GM12891 (cell line): ENCODE measurements around the gene LIX1L.

ENCODE experiments used
- DNase-seq: peaks from one replicate; pipeline ENCODE4 v3.0.0; 2011; ENCODE audit warnings: low spot score; ENCODE audit not compliant: insufficient read length
- FAIRE-seq: peaks from 2 replicates; lab custom pipeline; 2011; peaks lifted over from hg19 to GRCh38; lab: Jason Lieb, UNC
- PAX5 ChIP-seq: IDR thresholded peaks from 2 replicates; pipeline ENCODE4 v1.6.1; 2011; ENCODE audit warnings: low read length, moderate library complexity, mild to moderate bottlenecking; ENCODE audit not compliant: insufficient read depth, severe bottlenecking
- POLR2A ChIP-seq: IDR thresholded peaks from 2 replicates; pipeline ENCODE4 v1.6.1; 2011; ENCODE audit warnings: low read depth, low read length, control low read depth
- POLR2AphosphoS5 ChIP-seq: IDR thresholded peaks from 2 replicates; pipeline ENCODE4 v1.6.1; 2011; ENCODE audit warnings: low read depth, low read length, control low read depth
- POU2F2 ChIP-seq: IDR thresholded peaks from 2 replicates; pipeline ENCODE4 v1.6.1; 2011; ENCODE audit warnings: low read depth, mild to moderate bottlenecking, control low read depth, low read length, moderate library complexity
- SPI1 ChIP-seq: IDR thresholded peaks from 2 replicates; pipeline ENCODE4 v1.6.1; 2011; ENCODE audit warnings: low read depth, low read length, control low read depth
- TAF1 ChIP-seq: IDR thresholded peaks from 2 replicates; pipeline ENCODE4 v1.6.1; 2011; ENCODE audit warnings: low read depth, low read length, control low read depth

The LIX1L gene

DNA sequence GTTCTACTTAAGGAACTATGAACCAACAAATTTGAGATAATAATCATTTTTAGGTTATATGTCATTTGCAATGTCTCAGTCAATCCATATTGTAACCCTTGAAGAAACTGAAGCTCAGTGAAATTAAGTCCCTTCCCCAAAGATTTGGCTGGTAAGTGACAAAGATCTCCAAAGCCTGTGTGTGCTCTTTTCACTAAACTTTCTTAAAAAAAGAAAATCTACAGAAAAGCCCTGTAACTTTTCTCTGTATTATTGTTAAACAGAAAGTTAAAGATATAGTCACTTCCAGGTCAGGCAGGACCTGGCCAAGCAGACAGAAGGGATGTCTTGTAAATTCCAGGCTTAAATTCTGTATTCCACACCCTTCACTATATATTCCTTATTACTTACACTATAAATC, 1.5 kb downstream of the LIX1L start:
- TF ChIP-seq SPI1 (no peak), POLR2AphosphoS5 (no peak), POU2F2 (no peak), TAF1 (no peak), PAX5 (no peak), POLR2A (no peak)
- FAIRE-seq: no peak

DNA sequence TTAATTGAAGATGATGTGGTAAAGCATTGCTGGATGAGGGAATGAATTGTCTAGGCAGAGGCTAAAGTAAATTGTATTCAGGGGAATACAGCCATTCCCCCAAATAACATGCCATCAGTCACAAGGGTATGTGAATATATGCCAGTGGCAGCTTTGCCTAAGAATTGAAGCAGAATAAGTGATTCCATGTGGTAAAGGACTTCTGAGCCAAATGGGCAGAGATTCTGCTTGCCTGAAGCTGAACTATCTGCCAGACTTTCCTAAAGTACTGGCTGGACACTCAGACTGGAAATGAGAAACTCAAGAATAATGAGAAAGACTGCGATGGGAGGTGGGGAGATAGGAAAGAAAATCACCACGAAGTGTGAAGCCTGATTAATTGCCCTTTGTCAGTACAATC, 2.4 kb downstream of the LIX1L start:
- no peak for FAIRE-seq
- TF ChIP-seq PAX5 (no peak), SPI1 (no peak), POLR2A (no peak)
- no peak for DNase-seq

More for the DNA sequence above, 1.5 kb downstream of the LIX1L start:
- DNase-seq: no peak

DNA sequence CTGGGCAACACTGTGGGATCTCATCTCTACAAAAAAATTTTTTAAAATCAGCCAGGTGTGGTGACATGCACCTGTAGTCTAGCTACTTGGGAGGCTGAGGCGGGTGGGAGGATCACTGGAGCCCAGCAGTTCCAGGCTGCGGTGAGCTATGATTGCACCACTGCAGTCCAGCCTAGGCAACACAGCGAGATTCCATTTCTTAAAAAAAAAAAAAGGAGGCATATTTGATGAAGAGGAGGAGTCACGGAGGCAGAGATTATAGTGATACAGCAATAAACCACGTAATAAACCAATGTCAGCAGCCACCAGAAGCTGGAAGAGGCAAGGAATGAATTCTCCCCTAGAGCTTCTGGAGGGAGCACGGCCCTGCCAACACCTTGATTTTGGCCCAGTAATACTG, 4.0 kb downstream of the LIX1L start:
- FAIRE-seq (no peak), DNase-seq (no peak)
- TF ChIP-seq SPI1: no peak
- TF ChIP-seq TAF1: no peak
- TF ChIP-seq POU2F2: no peak
- no peak for TF ChIP-seq POLR2A
- TF ChIP-seq PAX5: no peak
- TF ChIP-seq POLR2AphosphoS5: no peak

DNA sequence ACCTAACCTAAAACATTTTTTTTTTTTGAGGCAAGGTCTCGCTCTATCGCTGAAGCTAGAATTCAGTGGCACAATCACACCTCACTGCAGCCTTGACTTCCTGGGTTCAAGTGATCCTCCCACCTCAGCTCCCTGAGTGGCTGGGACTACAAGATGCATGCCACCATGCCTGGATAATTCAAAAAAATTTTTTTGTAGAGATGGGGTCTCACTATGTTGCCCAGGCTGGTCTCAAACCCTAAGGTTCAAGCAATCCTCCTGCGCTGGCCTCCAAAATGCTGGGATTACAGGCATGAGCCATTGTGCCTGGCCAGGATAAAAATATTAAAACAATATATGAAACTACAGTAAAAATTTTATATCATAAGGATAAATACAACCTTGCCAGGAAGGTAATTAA, 4.9 kb downstream of the LIX1L start:
- TF ChIP-seq POLR2AphosphoS5 (no peak), TAF1 (no peak), PAX5 (no peak), POLR2A (no peak), SPI1 (no peak), POU2F2 (no peak)
- FAIRE-seq: no peak
- no peak for DNase-seq

DNA sequence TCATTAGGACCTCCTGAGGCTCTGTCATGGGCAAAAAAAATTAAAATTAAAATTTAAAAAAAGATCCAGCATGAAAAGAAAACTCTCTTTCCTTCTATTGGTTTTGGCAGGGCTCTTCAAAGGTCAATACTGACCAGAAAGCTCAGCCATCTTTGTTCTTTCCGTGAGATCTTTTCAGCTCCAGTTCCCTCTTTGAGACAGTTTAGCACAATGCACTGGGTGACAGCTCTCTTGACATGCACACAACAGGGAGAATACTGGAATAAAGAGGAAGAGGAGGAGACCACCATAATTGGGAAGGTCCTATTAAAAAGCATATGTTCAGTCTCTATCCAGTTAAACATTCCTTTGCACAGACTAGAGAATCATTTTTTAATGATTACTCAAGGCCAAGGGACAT, 6.3 kb downstream of the LIX1L start:
- no peak for TF ChIP-seq POLR2A
- no peak for TF ChIP-seq POLR2AphosphoS5
- no peak for TF ChIP-seq PAX5
- TF ChIP-seq TAF1: no peak
- TF ChIP-seq POU2F2: no peak
- no peak for TF ChIP-seq SPI1
- DNase-seq (no peak), FAIRE-seq (no peak)

DNA sequence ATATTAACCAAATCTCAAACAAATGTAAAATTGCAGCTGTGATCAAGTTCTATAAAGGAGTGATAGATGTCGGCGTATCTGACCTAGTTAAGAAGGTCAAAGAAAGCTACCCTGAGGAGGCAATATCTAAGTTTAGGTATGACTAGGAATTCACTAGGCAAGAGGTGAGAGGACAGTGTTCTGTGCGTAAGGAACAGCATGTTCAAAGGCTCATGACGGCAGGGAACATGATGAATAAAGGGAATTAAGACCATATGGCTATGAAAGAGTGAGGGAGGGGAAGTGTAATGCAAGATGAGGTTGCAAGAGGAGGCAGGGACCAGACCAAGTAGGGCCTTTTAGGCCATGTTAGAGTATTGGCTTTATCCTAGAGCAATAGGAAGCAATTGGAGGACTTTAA, 8.6 kb downstream of the LIX1L start:
- DNase-seq (no peak), FAIRE-seq (no peak)
- TF ChIP-seq POLR2A: no peak
- TF ChIP-seq PAX5: no peak
- no peak for TF ChIP-seq SPI1
- no peak for TF ChIP-seq POLR2AphosphoS5
- TF ChIP-seq TAF1: no peak
- TF ChIP-seq POU2F2: no peak

DNA sequence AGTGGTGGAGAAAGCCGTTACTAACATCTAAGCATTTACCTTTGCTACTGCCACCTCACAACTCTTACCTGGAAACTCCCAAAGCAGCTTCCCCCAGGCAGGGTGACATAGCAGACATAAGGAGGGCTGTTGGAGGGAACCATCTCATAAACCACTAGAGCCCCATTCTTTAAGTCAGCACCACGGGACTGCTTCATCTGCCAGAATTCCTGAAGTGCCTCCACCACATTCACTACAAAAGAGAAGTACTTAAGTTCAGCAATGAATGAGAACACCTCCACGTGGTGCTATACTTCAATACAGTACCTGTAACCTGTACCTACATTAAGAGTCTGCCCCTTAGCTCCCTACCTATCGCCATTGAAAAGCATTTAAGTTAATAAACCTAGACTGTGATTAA, 10.3 kb downstream of the LIX1L start:
- no peak for FAIRE-seq
- TF ChIP-seq POU2F2: no peak
- TF ChIP-seq PAX5: no peak
- no peak for TF ChIP-seq SPI1
- no peak for TF ChIP-seq POLR2AphosphoS5
- no peak for TF ChIP-seq POLR2A
- no peak for TF ChIP-seq TAF1
- DNase-seq: no peak

DNA sequence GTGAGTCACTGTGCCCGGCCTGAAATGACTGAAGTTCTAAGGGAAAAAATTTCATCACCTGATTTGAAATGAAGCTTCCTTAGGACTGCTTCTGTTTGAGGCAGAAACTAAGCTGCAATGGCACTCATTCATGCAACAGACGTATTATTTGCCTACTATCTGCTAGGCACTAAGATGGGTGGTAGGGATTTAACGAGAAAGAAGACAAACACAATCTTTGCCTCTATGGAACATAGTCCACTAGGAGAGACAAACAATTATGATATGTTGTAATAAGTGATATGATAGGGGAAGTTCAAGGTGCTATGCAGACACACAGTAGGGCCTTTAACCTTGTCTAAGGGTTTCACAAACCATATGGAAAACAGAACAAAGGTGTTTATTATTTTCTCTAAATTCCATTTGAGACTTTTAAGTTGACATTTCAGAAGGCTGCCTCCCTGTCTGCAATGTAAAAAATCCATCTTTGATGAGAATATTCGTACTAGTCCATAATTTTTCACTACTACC, 11.3 kb downstream of the LIX1L start:
- DNase-seq (no peak), FAIRE-seq (no peak)
- TF ChIP-seq POLR2AphosphoS5 (no peak), POLR2A (no peak), SPI1 (no peak), PAX5 (no peak), TAF1 (no peak), POU2F2 (no peak)

DNA sequence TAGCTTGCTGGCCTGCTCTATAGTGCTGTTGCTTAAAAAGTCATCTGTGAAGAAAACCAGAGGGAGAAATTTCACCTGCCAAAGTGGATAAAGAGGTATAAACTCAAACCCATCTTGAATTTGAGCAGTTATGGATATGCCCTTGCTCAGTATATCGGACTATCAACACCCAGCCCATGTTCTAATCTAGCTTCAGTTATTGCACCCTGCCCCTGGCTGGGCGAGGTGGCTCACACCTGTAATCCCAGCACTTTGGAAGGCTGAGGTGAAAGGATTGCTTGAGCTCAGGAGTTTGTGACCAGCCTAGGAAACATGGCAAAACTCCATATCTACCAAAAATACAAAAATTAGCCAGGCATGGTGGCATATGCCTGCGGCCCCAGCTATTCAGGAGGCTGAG, 13.3 kb downstream of the LIX1L start:
- no peak for TF ChIP-seq POU2F2
- no peak for TF ChIP-seq TAF1
- FAIRE-seq (no peak), DNase-seq (no peak)

DNA sequence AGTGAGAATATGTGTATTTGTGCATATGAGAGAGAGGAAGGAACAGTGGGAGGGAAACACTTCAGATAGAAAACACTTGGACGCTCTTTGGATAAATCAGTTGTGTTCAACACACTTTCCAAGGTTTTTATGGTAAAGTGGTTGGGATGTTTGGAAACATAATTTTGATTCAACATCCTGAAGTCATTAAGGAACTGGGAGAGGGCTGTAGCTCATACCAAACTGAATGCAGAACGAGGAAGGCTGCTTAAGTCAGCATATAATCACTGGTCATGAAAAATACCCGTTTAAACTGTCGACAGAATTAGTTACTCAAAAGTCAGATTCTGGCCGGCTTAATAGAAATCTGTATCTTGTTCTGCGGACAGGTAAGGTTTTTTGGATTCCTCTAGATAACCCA, 14.9 kb downstream of the LIX1L start:
- no peak for TF ChIP-seq POLR2AphosphoS5
- TF ChIP-seq TAF1: no peak
- no peak for TF ChIP-seq SPI1
- TF ChIP-seq POLR2A: no peak
- no peak for TF ChIP-seq POU2F2
- TF ChIP-seq PAX5: no peak
- FAIRE-seq: no peak
- no peak for DNase-seq
